B cell (primary cell): ENCODE measurements around the gene NES. TPM values are rescaled to one million over a fixed set of nuclear protein-coding genes. Genes with fewer than 3 reads are reported as not detected.

ENCODE experiments used
- ATAC-seq: fragments of 200-7000 bp; cut with Tn5 transposase; one replicate; pipeline ENCODE4 v1.10.0; 2021; ENCODE audit warnings: low read depth, mild to moderate bottlenecking, moderate number of reproducible peaks, moderate library complexity
- CTCF ChIA-PET: fragments of 350-600 bp; sonication (Branson Sonifier 250); formaldehyde crosslinking; loops from one replicate; lab custom pipeline; 2021; ENCODE audit warnings: antibody characterized with exemption, inconsistent platforms; lab: Charles Lee
- POLR2A ChIA-PET: fragments of 350-600 bp; sonication (Branson Sonifier 250); formaldehyde crosslinking; loops from one replicate; lab custom pipeline; 2021; ENCODE audit warnings: antibody characterized with exemption; lab: Charles Lee
- DNase-seq: peaks from one replicate; pipeline ENCODE4 v3.0.0; 2013
- H2AFZ ChIP-seq: 2 replicates; pipeline ENCODE4 v1.6.1; 2012; ENCODE audit warnings: mild to moderate bottlenecking, low read depth, low read length; ENCODE audit not compliant: insufficient read depth, poor library complexity, severe bottlenecking
- H3K27ac ChIP-seq, 2 donors: 1 replicate in 1 of 2; 2 replicates in 1 of 2; pipeline ENCODE4 v1.5.1; 2012 to 2013; ENCODE audit warnings: low read length in 2 of 2, mild to moderate bottlenecking in 2 of 2, moderate library complexity in 1 of 2
- H3K27me3 ChIP-seq, 4 experiments: fragments of 200-600 bp in 1 of 4; sonication (generic) in 1 of 4; replicated peaks in 1 of 4; 1 replicate in 2 of 4; 2 replicates in 2 of 4; pipeline versions ENCODE4 v1.6.1 to v1.7.0; 2013 to 2016; ENCODE audit warnings: low read length in 3 of 4, mild to moderate bottlenecking in 2 of 4, mixed read lengths in 1 of 4, moderate library complexity in 1 of 4; ENCODE audit not compliant: insufficient read depth in 4 of 4, control insufficient read depth in 3 of 4; ENCODE audit errors: control extremely low read depth in 1 of 4
- H3K36me3 ChIP-seq, 2 experiments: replicated peaks in 1 of 2; 1 replicate in 1 of 2; 2 replicates in 1 of 2; pipeline versions ENCODE4 v1.6.1 to v1.7.1; 2013; ENCODE audit warnings: low read length in 1 of 2; ENCODE audit not compliant: insufficient read depth in 2 of 2, control insufficient read depth in 1 of 2; ENCODE audit errors: control extremely low read depth in 1 of 2, extremely low read depth in 1 of 2
- H3K4me1 ChIP-seq, 2 donors: fragments of 200-600 bp in 1 of 2; sonication (generic) in 1 of 2; 1 replicate in 1 of 2; 2 replicates in 1 of 2; pipeline versions ENCODE4 v1.5.1 to v1.6.1; 2013 to 2017; ENCODE audit warnings: low read length in 2 of 2; ENCODE audit not compliant: control insufficient read depth in 2 of 2, insufficient read depth in 2 of 2
- H3K4me2 ChIP-seq: replicated peaks from 2 replicates; pipeline ENCODE3; 2012; ENCODE audit warnings: mild to moderate bottlenecking, low read depth, low read length; ENCODE audit not compliant: poor library complexity, severe bottlenecking
- H3K4me3 ChIP-seq, 5 experiments: fragments of 200-600 bp in 1 of 5; sonication (generic) in 1 of 5; 1 replicate in 3 of 5; 2 replicates in 2 of 5; pipeline versions ENCODE4 v1.5.1 to v1.7.0; 2011 to 2016; ENCODE audit warnings: low read length in 4 of 5, mild to moderate bottlenecking in 4 of 5, low read depth in 2 of 5, control low read depth in 1 of 5, moderate library complexity in 1 of 5; ENCODE audit not compliant: insufficient read depth in 1 of 5; ENCODE audit errors: control extremely low read depth in 1 of 5, extremely low read depth in 1 of 5
- H3K79me2 ChIP-seq: fragments of 200-600 bp; sonication (generic); one replicate; pipeline ENCODE4 v1.6.0; 2016; ENCODE audit warnings: low read length; ENCODE audit not compliant: control insufficient read depth, insufficient read depth
- H3K9ac ChIP-seq: fragments of 200-600 bp; sonication (generic); 2 replicates; pipeline ENCODE4 v1.6.1; 2017; ENCODE audit warnings: mild to moderate bottlenecking, low read length, moderate library complexity
- H3K9me3 ChIP-seq, 3 donors: one replicate each; pipeline versions ENCODE4 v1.6.1 to v1.7.1; 2013; ENCODE audit warnings: low read length in 2 of 3; ENCODE audit not compliant: control insufficient read depth in 2 of 3, insufficient read depth in 1 of 3; ENCODE audit errors: control extremely low read depth in 1 of 3
- H4K20me1 ChIP-seq: 2 replicates; pipeline ENCODE4 v1.6.0; 2012; ENCODE audit warnings: mild to moderate bottlenecking, low read length; ENCODE audit not compliant: insufficient read depth, control insufficient read depth, poor library complexity, severe bottlenecking
- H3K27ac Mint-ChIP-seq: one replicate; pipeline ENCODE4 v1.8.0; 2021; ENCODE audit warnings: mixed read lengths
- H3K27me3 Mint-ChIP-seq: one replicate; pipeline ENCODE4 v1.8.0; 2021; ENCODE audit warnings: mixed read lengths
- H3K4me1 Mint-ChIP-seq: one replicate; pipeline ENCODE4 v1.8.0; 2021; ENCODE audit warnings: mixed read lengths
- H3K4me3 Mint-ChIP-seq: one replicate; pipeline ENCODE4 v1.8.0; 2021; ENCODE audit warnings: mixed read lengths
- H3K9me3 Mint-ChIP-seq: one replicate; pipeline ENCODE4 v1.8.0; 2022; ENCODE audit warnings: mixed read lengths; ENCODE audit not compliant: insufficient read depth
- EZH2 ChIP-seq: IDR thresholded peaks from 2 replicates; pipeline ENCODE4 v1.6.1; 2012; ENCODE audit warnings: borderline replicate concordance, low read depth, mild to moderate bottlenecking, moderate library complexity, low read length; ENCODE audit not compliant: insufficient read depth, poor library complexity, severe bottlenecking
- WGBS: methylation state at CpG from one replicate; pipeline ENCODE4 v1.1.5; 2013; ENCODE audit warnings: missing lambda C conversion rate; ENCODE audit not compliant: insufficient coverage; 5-methylcytosine and 5-hydroxymethylcytosine counted together
- intact Hi-C: fragments of 100-400 bp; cut with micrococcal nuclease; formaldehyde crosslinking; loops from one replicate; pipeline ENCODE4 v1.10.0; 2022
- polyA plus RNA-seq: library from polyadenylated mRNA; depleted of rRNA; stranded (reverse); fragments of >200 nt; gene quantifications from 2 replicates; pipeline ENCODE4 v1.2.3, GENCODE V29; 2012
- total RNA-seq, 2 donors: library from RNA; stranded (reverse); fragments of 120-200 nt in 1 of 2; gene quantifications; 1 replicate in 1 of 2; 2 replicates in 1 of 2; pipeline versions ENCODE4 v1.2.3 to v1.2.4, GENCODE V29; 2013 to 2022
- TF ChIP-seq, protein P1 (sequence below): fragments of 200-600 bp; IDR thresholded peaks from one replicate; pipeline ENCODE4 v1.8.0; 2022; ENCODE audit warnings: antibody characterized with exemption, mild to moderate bottlenecking

Gene NES
- total and polyA plus RNA-seq, 2 donors (not counting 1 experiment from before 2014, with no cell fraction given): 0.05 TPM; not detected in 1

DNA sequence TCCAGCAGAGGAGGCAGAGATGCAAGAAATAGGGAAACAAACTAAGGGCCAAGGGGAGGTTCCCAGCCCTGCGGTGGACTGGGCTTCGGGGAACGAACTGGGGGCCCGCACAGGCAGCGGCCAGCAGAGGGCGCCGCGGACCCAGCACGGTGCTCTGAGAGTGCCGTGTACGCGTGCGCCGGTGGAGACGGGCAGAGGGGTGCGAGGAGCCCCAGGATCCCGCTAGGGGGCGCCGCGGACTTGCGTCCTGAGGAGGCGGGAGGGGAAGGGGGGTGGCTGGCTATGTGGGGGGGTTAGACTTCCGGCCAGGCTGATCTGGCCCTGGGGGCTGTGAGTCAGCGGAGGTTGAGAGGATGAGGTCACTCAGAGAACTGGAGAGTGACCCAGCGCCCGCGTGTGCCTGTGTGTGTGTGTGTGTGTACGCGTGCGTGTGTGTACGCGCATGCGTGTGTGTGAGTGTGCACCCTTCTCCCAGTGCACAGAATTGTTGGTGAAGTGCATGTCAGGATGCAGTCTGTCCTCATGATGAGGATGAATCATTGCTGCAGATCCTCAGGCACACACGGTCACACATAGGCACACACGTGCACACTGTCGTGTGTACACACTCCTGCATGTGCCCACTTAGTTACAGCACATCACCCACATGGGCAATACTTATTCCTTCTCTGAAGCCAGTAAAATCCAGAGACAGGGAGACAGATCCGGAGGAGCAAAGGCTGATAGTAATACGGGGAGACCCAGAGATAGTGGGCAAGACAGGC, 17.0 kb downstream of the NES start:
- CTCF ChIA-PET: interaction anchor here (0.6 to 9.0 kb wide), 17 partner anchors 8 to 275 kb away, joined by 3 to 173 read pairs (median 4); partner anchors contain the start of genes CRABP2, HAPLN2, NAXE and NES
- POLR2A ChIA-PET: interaction anchor here (0.6 to 1.0 kb wide), 2 partner anchors 68 to 1688 kb away, joined by 3 read pairs; partner anchors contain the start of genes ISG20L2 and METTL25B
- Mint-ChIP-seq H3K4me3 (peak overlapping the region; percentile 66), H3K27me3 (peaks cover 25% of the 10 kb centered on the region), H3K27ac (peak overlapping the region; percentile 69), H3K9me3 (no peaks in the 10 kb centered on the region), H3K4me1 (peaks cover 91% of the 10 kb centered on the region)
- intact Hi-C loops: loop anchor here (1.0 kb wide), 2 partner anchors 18 to 29 kb away; no protein-coding TSS in a partner anchor
- Histone ChIP-seq H3K79me2 (no peaks in the 10 kb centered on the region), H2AFZ (no peak overlapping the region), H4K20me1 (no peaks in the 10 kb centered on the region), H3K4me3 (no peak overlapping the region), H3K4me1 (peaks cover 78 to 89% of the 10 kb centered on the region in 2 donors), H3K9me3 (no peaks in the 10 kb centered on the region), H3K27ac (no peak overlapping the region), H3K36me3 (no peaks in the 10 kb centered on the region), H3K4me2 (peak overlapping the region; percentile 52), H3K9ac (no peak overlapping the region), H3K27me3 (peaks cover 0 to 30% (median 11%) of the 10 kb centered on the region in 4 experiments)
- TF ChIP-seq EZH2: no peak
- TF ChIP-seq, protein P1, sequence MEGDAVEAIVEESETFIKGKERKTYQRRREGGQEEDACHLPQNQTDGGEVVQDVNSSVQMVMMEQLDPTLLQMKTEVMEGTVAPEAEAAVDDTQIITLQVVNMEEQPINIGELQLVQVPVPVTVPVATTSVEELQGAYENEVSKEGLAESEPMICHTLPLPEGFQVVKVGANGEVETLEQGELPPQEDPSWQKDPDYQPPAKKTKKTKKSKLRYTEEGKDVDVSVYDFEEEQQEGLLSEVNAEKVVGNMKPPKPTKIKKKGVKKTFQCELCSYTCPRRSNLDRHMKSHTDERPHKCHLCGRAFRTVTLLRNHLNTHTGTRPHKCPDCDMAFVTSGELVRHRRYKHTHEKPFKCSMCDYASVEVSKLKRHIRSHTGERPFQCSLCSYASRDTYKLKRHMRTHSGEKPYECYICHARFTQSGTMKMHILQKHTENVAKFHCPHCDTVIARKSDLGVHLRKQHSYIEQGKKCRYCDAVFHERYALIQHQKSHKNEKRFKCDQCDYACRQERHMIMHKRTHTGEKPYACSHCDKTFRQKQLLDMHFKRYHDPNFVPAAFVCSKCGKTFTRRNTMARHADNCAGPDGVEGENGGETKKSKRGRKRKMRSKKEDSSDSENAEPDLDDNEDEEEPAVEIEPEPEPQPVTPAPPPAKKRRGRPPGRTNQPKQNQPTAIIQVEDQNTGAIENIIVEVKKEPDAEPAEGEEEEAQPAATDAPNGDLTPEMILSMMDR: peak; percentile 99
- peak; percentile 83 for ATAC-seq
- 21% methylated on average over 35 of the region's 38 CpGs for WGBS
- DNase-seq: peak; percentile 92

- DNase-seq: no peak
- H3K27me3 ChIP-seq: peaks cover 0 to 35% (median 14%) of the 10 kb centered on the region in 4 experiments
- Mint-ChIP-seq H3K4me3 (peak overlapping the region; percentile 66), H3K9me3 (no peaks in the 10 kb centered on the region), H3K27me3 (peaks cover 30% of the 10 kb centered on the region), H3K4me1 (peaks cover 87% of the 10 kb centered on the region), H3K27ac (peak overlapping the region; percentile 69)
- H3K4me1 ChIP-seq: peaks cover 73 to 83% of the 10 kb centered on the region in 2 donors
- H3K36me3 ChIP-seq: no peaks in the 10 kb centered on the region
- H3K27ac ChIP-seq: no peak overlapping the region
- ChIA-PET CTCF (interaction anchor here (0.6 to 9.0 kb wide), 11 partner anchors 9 to 274 kb away, joined by 3 to 173 read pairs (median 6); partner anchors contain the start of genes CRABP2, HAPLN2, NAXE and NES), POLR2A (interaction anchor here (1.0 kb wide), 1 partner anchor 69 kb away, joined by 3 read pairs; the partner anchor contains the start of genes ISG20L2 and METTL25B)
- WGBS: 37% methylated on average over 6 of the region's 6 CpGs
- TF ChIP-seq EZH2: no peak
- TF ChIP-seq, protein P1: no peak
- no peak for ATAC-seq
- H3K4me2 ChIP-seq: peak overlapping the region; percentile 52
- no peak overlapping the region for H2AFZ ChIP-seq
- intact Hi-C loops: no loop called here
- H3K9ac ChIP-seq: no peak overlapping the region
- H3K4me3 ChIP-seq: no peak overlapping the region
- no peaks in the 10 kb centered on the region for H3K9me3 ChIP-seq
- H3K79me2 ChIP-seq: no peaks in the 10 kb centered on the region
- H4K20me1 ChIP-seq: no peaks in the 10 kb centered on the region
These were observed 17.6 kb downstream of the NES start for GRCh38 chr1:156659661-156659987.
